ENCODE results near the gene MAGEF1.

MAGEF1 gene

DNA sequence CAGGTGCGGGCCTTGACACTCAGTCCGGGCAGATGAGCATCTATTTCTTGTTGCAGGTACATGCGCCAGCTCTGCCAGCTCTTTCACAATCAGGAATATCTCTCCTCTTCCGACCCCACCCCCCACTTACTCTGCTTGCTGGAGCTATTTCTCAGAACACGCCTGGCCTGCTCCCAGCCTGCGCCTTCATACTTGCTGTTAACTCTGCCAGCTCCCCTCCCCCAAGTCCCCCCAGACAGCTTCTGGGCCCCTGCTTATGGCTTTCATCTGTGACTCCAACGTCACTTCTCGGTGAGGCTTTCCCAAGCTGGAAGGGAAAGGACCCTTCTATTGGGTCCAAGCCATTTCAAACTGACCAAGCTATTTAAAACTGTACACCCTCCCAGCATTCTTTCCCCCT lies 15.2 kb downstream of the MAGEF1 start:
- no peak overlapping the region for H3K4me3 ChIP-seq (ENCODE audit: low read depth, low read length)
- TF ChIP-seq CTCF (IDR thresholded peaks at IDR 0.05; ENCODE audit: control insufficient read depth, extremely low read depth, insufficient read depth) = no peak
- no peak for DNase-seq (ENCODE audit: low read depth)

DNA sequence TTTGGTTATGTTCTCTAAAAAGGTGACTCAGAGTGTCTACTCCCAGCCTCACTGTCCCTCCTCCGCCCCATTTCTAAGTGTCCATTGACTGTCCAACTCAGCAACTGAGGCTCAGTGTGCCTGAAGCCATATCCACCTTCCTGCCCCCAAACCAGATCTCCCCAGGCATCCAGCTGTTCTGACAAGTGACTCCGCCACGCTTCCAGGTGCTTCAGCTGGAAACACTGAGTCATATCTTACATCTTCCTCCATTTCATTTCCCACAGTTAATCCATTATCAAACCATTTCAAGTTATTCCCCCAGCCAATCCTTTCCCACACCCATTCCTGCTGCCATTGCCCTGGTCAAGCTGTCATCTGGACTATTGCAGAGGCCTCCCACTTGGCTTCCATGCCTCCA lies 17.1 kb downstream of the MAGEF1 start:
- DNase-seq (ENCODE audit: low read depth) = no peak
- no peak overlapping the region for H3K4me3 ChIP-seq (ENCODE audit: low read depth, low read length)
- TF ChIP-seq CTCF (IDR thresholded peaks at IDR 0.05; ENCODE audit: control insufficient read depth, extremely low read depth, insufficient read depth) = no peak

DNA sequence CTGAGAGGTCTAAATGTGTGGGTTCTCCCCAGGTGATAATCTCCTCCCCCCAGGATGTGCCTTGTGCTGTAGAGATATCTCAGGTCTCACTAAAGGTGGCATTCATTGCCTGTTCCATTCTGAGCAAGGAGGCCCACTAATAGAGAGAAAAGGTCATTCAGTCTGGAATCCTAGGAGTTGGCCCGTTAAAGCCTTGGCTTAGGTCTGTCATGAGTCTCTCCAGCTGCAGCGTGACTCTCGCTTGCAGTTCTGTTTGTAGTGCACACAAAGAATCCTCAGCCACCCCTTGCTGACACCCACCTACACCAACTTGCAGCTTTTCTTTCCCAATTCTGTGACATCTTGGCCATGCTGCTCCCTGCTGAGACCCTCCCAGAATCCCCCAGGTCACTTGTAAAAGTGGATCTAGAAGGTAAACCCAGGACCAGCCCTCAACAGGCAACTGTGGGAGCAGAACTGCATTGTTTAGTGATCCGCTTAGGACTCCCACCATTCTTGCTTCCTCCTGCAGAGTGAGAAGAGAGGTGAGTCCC lies 17.7 kb downstream of the MAGEF1 start:
- no peak for TF ChIP-seq CTCF (IDR thresholded peaks at IDR 0.05; ENCODE audit: control insufficient read depth, extremely low read depth, insufficient read depth)
- no peak overlapping the region for H3K4me3 ChIP-seq (ENCODE audit: low read depth, low read length)
- no peak for DNase-seq (ENCODE audit: low read depth)

DNA sequence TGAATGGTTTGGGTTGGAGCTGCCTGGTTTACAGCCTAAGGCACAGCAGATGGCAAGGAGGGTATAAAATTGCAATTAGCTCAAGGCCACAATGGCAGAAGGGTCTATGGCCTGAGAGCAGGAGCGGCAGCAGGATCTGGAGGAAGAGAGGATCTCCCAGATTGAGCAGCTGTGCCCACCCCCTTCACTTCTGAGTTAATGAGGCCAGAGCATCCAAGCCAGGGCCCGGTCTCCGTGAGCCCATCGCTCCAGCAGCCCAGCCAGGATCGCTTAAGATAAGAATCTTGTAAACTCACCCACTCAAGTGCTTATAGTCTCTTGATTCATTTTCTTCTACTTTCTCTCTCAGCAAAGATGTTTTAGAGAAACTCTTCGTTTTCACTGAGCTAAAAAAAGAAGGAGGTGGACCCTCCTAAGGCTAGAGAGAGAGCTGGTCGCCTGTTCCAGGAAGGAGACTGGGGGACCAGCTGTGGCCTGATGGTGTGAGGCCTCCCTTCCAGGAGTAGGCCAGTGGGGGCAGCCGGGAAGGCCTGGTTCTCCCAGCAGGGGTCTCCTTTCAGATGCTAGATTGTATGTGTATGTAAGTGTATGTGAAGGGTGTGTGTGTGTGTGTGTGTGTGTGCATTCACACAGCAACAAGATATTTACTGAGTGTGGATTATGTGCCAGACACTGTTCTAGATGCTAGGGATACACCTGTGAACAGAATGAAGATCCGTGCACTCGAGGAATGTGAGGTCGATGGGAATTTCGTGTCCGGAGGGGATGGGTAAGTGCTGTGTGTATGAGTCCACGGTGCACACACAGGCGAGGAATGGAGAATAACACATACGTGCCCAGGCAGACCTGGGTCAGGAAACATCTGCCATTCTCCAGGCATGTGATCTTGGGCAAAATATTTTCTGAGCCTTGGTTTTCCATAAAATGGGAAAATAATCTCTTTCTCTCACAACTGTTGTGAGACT lies 18.6 kb downstream of the MAGEF1 start:
- no peak for DNase-seq (ENCODE audit: low read depth)
- H3K4me3 ChIP-seq (ENCODE audit: low read depth, low read length) = no peak overlapping the region
- no peak for TF ChIP-seq CTCF (IDR thresholded peaks at IDR 0.05; ENCODE audit: control insufficient read depth, extremely low read depth, insufficient read depth)

DNA sequence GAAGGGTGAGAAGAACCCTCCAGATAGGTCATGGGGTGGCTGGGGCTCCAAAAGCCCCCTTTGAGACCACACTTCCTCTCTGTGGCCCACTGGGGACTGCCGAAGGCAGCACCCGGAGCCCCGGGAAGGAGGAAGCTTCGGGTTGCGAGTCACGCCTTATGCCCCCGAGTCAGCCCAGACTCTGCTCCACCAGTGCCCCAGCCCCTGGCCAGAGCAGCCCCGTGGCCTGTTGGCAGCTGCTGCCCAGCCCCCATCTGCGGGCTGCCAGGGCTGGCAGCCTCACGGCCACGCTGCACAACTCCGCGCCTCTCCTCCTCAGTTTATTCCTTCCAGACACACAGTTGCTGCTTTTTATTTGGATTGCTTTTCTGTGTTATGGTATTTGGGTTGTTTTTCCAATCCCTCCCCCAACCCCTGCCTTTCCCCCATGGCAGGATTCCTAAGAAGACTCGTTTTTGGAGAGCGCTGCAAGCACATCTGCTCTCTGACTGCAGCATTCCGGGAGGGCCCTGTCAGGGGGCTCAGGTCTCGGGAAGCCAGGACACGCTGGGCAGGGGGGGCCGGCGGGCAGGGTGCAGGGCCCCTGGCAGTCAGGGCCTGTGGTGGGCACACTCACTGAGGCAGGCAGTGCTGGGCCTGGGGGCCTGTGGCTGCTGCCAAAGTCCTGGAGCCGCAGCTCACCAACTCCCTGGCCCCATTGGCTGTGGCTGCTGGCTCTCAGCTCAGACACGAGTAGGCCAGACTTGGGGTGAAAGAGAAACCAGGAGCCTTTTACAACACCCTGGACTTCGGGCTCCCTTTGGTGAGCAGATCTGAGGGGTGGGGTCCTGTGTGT lies 20.2 kb downstream of the MAGEF1 start:
- DNase-seq (ENCODE audit: low read depth) = no peak
- no peak overlapping the region for H3K4me3 ChIP-seq (ENCODE audit: low read depth, low read length)
- no peak for TF ChIP-seq CTCF (IDR thresholded peaks at IDR 0.05; ENCODE audit: control insufficient read depth, extremely low read depth, insufficient read depth)

DNA sequence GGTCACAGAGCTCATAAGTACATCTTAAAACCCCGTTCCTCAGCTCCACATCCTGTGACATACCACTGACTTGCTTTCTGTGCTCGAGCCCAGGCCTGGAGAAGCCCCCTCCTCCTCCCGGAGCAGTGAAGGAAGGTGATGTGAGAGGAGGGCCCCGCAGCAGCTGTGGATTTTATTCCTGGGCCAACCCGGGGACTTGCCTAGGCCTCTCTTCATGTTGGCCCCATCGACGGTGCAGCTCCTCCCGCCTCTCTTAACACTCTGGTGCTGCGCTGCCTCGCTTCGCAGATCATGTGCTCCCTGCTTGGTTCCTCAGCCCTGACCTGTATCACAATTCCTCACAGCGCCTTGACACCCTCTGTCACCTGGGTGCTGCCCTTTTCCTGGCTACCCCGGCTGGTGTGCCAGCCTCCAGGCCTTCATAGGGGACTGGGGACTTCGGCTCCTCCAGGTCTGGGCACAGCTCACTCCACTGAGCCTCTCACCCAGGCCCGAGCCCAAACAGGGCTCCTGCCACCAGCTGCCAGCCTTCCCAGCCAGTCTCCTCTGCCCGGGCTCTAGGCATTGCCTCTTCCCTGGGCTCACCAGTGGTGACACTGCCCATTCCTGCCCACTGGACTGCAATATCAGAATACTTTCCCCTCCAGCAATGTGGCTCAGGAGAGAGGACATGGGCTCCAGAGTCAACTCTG lies 21.5 kb downstream of the MAGEF1 start:
- DNase-seq (ENCODE audit: low read depth) = no peak
- no peak overlapping the region for H3K4me3 ChIP-seq (ENCODE audit: low read depth, low read length)
- TF ChIP-seq CTCF (IDR thresholded peaks at IDR 0.05; ENCODE audit: control insufficient read depth, extremely low read depth, insufficient read depth) = no peak
